GM21717 (cell line): Measurements from ENCODE around the gene JAM3.
"Not testable (repeated sequence)": the region's sequence is repeated elsewhere in the genome, so short reads cannot be mapped to it uniquely, and the experiment has no call there.

Experiments
- ATAC-seq: cut with Tn5 transposase; IDR thresholded peaks from one replicate; pipeline ENCODE4 v1.9.1; 2021; ENCODE audit warnings: mild to moderate bottlenecking, moderate library complexity; ENCODE audit not compliant: unreplicated experiment

Gene JAM3

GRCh38 chr11:134098566-134099184, 29.8 kb downstream of the JAM3 start:
- no peak for ATAC-seq

GRCh38 chr11:134100171-134100570, 31.3 kb downstream of the JAM3 start:
- ATAC-seq: no peak

GRCh38 chr11:134101282-134101681, 32.4 kb downstream of the JAM3 start:
- ATAC-seq: no peak

- no peak for ATAC-seq
These were observed 41.5 kb downstream of the JAM3 start for GRCh38 chr11:134110252-134110815.

- ATAC-seq: not testable (repeated sequence)
These were observed 44.9 kb downstream of the JAM3 start for GRCh38 chr11:134113787-134114186.

- no peak for ATAC-seq
These were observed 47.3 kb downstream of the JAM3 start for GRCh38 chr11:134116210-134116609.

GRCh38 chr11:134118006-134118405, 49.1 kb downstream of the JAM3 start:
- no peak for ATAC-seq

GRCh38 chr11:134119094-134119493, 50.2 kb downstream of the JAM3 start:
- ATAC-seq: no peak

GRCh38 chr11:134120143-134120850, 51.4 kb downstream of the JAM3 start:
- no peak for ATAC-seq

- ATAC-seq: no peak
These were observed 52.2 kb downstream of the JAM3 start for GRCh38 chr11:134120921-134121526.

- ATAC-seq: no peak
These were observed 56.0 kb downstream of the JAM3 start for GRCh38 chr11:134124660-134125451.

GRCh38 chr11:134125507-134125906, 56.6 kb downstream of the JAM3 start:
- ATAC-seq: no peak

GRCh38 chr11:134126217-134126822, 57.4 kb downstream of the JAM3 start:
- no peak for ATAC-seq

GRCh38 chr11:134131628-134132244, 62.9 kb downstream of the JAM3 start:
- ATAC-seq: no peak

GRCh38 chr11:134132808-134133207, 63.9 kb downstream of the JAM3 start:
- no peak for ATAC-seq

GRCh38 chr11:134134167-134134566, 65.3 kb downstream of the JAM3 start:
- ATAC-seq: no peak

- no peak for ATAC-seq
These were observed 69.5 kb downstream of the JAM3 start for GRCh38 chr11:134138376-134138775.

- ATAC-seq: no peak
These were observed 70.5 kb downstream of the JAM3 start for GRCh38 chr11:134139303-134139872.

- ATAC-seq: peak; percentile 77
These were observed 71.0 kb downstream of the JAM3 start for GRCh38 chr11:134139873-134140331.
